ENCODE results near the gene EDIL3.

- TF ChIP-seq KLF1 (tag; IDR thresholded peaks at IDR 0.05) (no peak), SIN3A (IDR thresholded peaks at IDR 0.05; ENCODE audit: borderline replicate concordance in 2 of 2, control insufficient read depth in 1 of 2, low read depth in 2 of 2, low read length in 2 of 2) (no peak), TAF15 (IDR thresholded peaks at IDR 0.05; ENCODE audit: low read depth, low read length) (no peak), CBFB (CRISPR knock-in tag; IDR thresholded peaks at IDR 0.05) (no peak), POLR2G (IDR thresholded peaks at IDR 0.05; ENCODE audit: low read depth, low read length) (no peak), THRA (IDR thresholded peaks at IDR 0.05) (no peak), CTCF (IDR thresholded peaks at IDR 0.05 in 2 of 3, conservative IDR thresholded peaks at IDR 0.05 in 1 of 3; ENCODE audit: insufficient read depth in 2 of 3, low read depth in 1 of 3, low read length in 3 of 3) (no peak), FOXJ3 (CRISPR knock-in tag; IDR thresholded peaks at IDR 0.05) (no peak), HDAC2 (IDR thresholded peaks at IDR 0.05) (no peak)
Measured at GRCh38 chr5:83965441-83965840, 419.2 kb downstream of the EDIL3 start.

Data from K562 (cell line).